HFFc6 (cell line): Measurements from ENCODE around the gene GDF10. TPM values are rescaled to one million over a fixed set of nuclear protein-coding genes. Genes with fewer than 3 reads are reported as not detected.

Source experiments
- DNase-seq: peaks from one replicate; pipeline ENCODE4 v3.0.0-alpha.2; 2018
- H3K27ac Mint-ChIP-seq: 2 replicates; pipeline ENCODE4 v1.8.0; 2020; ENCODE audit warnings: mild to moderate bottlenecking, mixed read lengths
- H3K27me3 Mint-ChIP-seq: 2 replicates; pipeline ENCODE4 v1.8.0; 2021; ENCODE audit warnings: mild to moderate bottlenecking, moderate library complexity, mixed read lengths; ENCODE audit not compliant: insufficient read depth
- H3K36me3 Mint-ChIP-seq: 2 replicates; pipeline ENCODE4 v1.8.0; 2021; ENCODE audit warnings: low read depth, mixed read lengths
- H3K4me1 Mint-ChIP-seq: 2 replicates; pipeline ENCODE4 v1.8.0; 2020; ENCODE audit warnings: low read depth, mixed read lengths
- H3K4me3 Mint-ChIP-seq: 2 replicates; pipeline ENCODE4 v1.8.0; 2020; ENCODE audit warnings: mild to moderate bottlenecking, moderate library complexity, mixed read lengths
- H3K9me3 Mint-ChIP-seq: 2 replicates; pipeline ENCODE4 v1.8.0; 2020; ENCODE audit warnings: mild to moderate bottlenecking, mixed read lengths
- CTCF ChIP-seq: fragments of 200-600 bp; sonication (generic); IDR thresholded peaks from 2 replicates; pipeline ENCODE4 v1.5.0; 2021; ENCODE audit warnings: antibody characterized with exemption, mild to moderate bottlenecking
- total RNA-seq, 6 experiments: library from RNA; stranded (reverse); fragmentation: NEBNext Ultra II Directional; extraction: Animal tissue kit (Norgen Biotek cat#: 25700); gene quantifications; 2 replicates in 1 of 6; 3 replicates in 5 of 6; pipeline ENCODE4 v1.2.3, GENCODE V29; 2021

Gene GDF10
- total RNA-seq, 6 experiments from 2014 or later, result not detected

- DNase-seq, result no peak
- Mint-ChIP-seq H3K9me3 (no peaks in the 10 kb centered on the region), H3K4me1 (no peaks in the 10 kb centered on the region), H3K27ac (no peak overlapping the region), H3K4me3 (no peak overlapping the region), H3K36me3 (no peaks in the 10 kb centered on the region), H3K27me3 (peaks cover 32% of the 10 kb centered on the region)
- TF ChIP-seq CTCF, result no peak
Observed at GRCh38 chr10:47353351-47353750, 53.4 kb downstream of the GDF10 start.

- H3K9me3 Mint-ChIP-seq, result no peaks in the 10 kb centered on the region
- peak; percentile 51 for TF ChIP-seq CTCF
- no peak for DNase-seq
- no peak overlapping the region for H3K27ac Mint-ChIP-seq
- H3K4me1 Mint-ChIP-seq, result no peaks in the 10 kb centered on the region
- H3K27me3 Mint-ChIP-seq, result peaks cover 32% of the 10 kb centered on the region
- no peak overlapping the region for H3K4me3 Mint-ChIP-seq
- no peaks in the 10 kb centered on the region for H3K36me3 Mint-ChIP-seq
Observed at GRCh38 chr10:47354165-47354564, 54.2 kb downstream of the GDF10 start.

GRCh38 chr10:47354900-47355299 is 54.9 kb downstream of the GDF10 start:
- H3K4me3 Mint-ChIP-seq, result no peak overlapping the region
- peaks cover 29% of the 10 kb centered on the region for H3K27me3 Mint-ChIP-seq
- no peaks in the 10 kb centered on the region for H3K36me3 Mint-ChIP-seq
- H3K9me3 Mint-ChIP-seq, result no peaks in the 10 kb centered on the region
- no peaks in the 10 kb centered on the region for H3K4me1 Mint-ChIP-seq
- DNase-seq, result no peak
- TF ChIP-seq CTCF, result no peak
- no peak overlapping the region for H3K27ac Mint-ChIP-seq

- no peak for DNase-seq
- H3K27ac Mint-ChIP-seq, result no peak overlapping the region
- H3K4me3 Mint-ChIP-seq, result no peak overlapping the region
- peaks cover 24% of the 10 kb centered on the region for H3K27me3 Mint-ChIP-seq
- no peaks in the 10 kb centered on the region for H3K36me3 Mint-ChIP-seq
- no peaks in the 10 kb centered on the region for H3K9me3 Mint-ChIP-seq
- H3K4me1 Mint-ChIP-seq, result no peaks in the 10 kb centered on the region
- TF ChIP-seq CTCF, result no peak
Observed at GRCh38 chr10:47356708-47357107, 56.7 kb downstream of the GDF10 start.

- no peaks in the 10 kb centered on the region for H3K4me1 Mint-ChIP-seq
- H3K27me3 Mint-ChIP-seq, result peaks cover 20% of the 10 kb centered on the region
- no peaks in the 10 kb centered on the region for H3K9me3 Mint-ChIP-seq
- no peak for TF ChIP-seq CTCF
- no peak overlapping the region for H3K27ac Mint-ChIP-seq
- no peak for DNase-seq
- H3K36me3 Mint-ChIP-seq, result no peaks in the 10 kb centered on the region
- H3K4me3 Mint-ChIP-seq, result no peak overlapping the region
Observed at GRCh38 chr10:47357131-47357582, 57.2 kb downstream of the GDF10 start.

GRCh38 chr10:47357911-47358310 is 57.9 kb downstream of the GDF10 start:
- Mint-ChIP-seq H3K4me1 (no peaks in the 10 kb centered on the region), H3K27ac (no peak overlapping the region), H3K27me3 (peaks cover 18% of the 10 kb centered on the region), H3K4me3 (no peak overlapping the region), H3K36me3 (no peaks in the 10 kb centered on the region), H3K9me3 (no peaks in the 10 kb centered on the region)
- DNase-seq, result no peak
- no peak for TF ChIP-seq CTCF
